PC-3 (cell line): ENCODE results near the gene HS3ST5. TPM values are rescaled to one million over a fixed set of nuclear protein-coding genes. Genes with fewer than 3 reads are reported as not detected.

Experiments used
- ATAC-seq: fragments of 200-7000 bp; cut with Tn5 transposase; 2 replicates; pipeline ENCODE4 v1.9.1; 2020; ENCODE audit warnings: mild to moderate bottlenecking, moderate library complexity
- BruUV-seq: library from RNA; stranded (reverse); fragments of 400-500 nt; replicated peaks from 2 replicates; lab custom pipeline; 2021; lab: Mats Ljungman, UMichigan
- CTCF ChIA-PET: fragments of 300-600 bp; sonication (Branson Sonifier 250); formaldehyde crosslinking; loops from one replicate; lab custom pipeline; 2022; ENCODE audit warnings: antibody characterized with exemption; lab: Charles Lee
- POLR2A ChIA-PET: fragments of 300-600 bp; sonication (Branson Sonifier 250); formaldehyde crosslinking; loops from one replicate; lab custom pipeline; 2022; ENCODE audit warnings: antibody characterized with exemption; ENCODE audit not compliant: unreplicated experiment; lab: Charles Lee
- DNase-seq: peaks from one replicate; pipeline ENCODE4 v3.0.0-alpha.2; 2015
- H2AFZ ChIP-seq: fragments of 300-600 bp; sonication (generic); 2 replicates; pipeline ENCODE4 v1.6.0; 2016; ENCODE audit warnings: antibody characterized with exemption, low read length
- H3F3A ChIP-seq: fragments of 300-600 bp; sonication (generic); one replicate; pipeline ENCODE4 v1.6.0; 2017; ENCODE audit warnings: antibody characterized with exemption, low read length, control low read depth, mild to moderate bottlenecking; ENCODE audit not compliant: unreplicated experiment
- H3K27ac ChIP-seq: fragments of 300-600 bp; sonication (generic); 2 replicates; pipeline ENCODE4 v1.5.1; 2016; ENCODE audit warnings: mild to moderate bottlenecking, low read length
- H3K27me3 ChIP-seq: fragments of 300-600 bp; sonication (generic); 2 replicates; pipeline ENCODE4 v1.6.1; 2016; ENCODE audit warnings: low read length, mixed read lengths
- H3K36me3 ChIP-seq: fragments of 300-600 bp; sonication (generic); 2 replicates; pipeline ENCODE4 v1.6.1; 2016; ENCODE audit warnings: low read depth, mixed run types, low read length, mixed read lengths
- H3K4me1 ChIP-seq: fragments of 300-600 bp; sonication (generic); 2 replicates; pipeline ENCODE4 v1.5.1; 2016; ENCODE audit warnings: low read length; ENCODE audit not compliant: insufficient read depth
- H3K4me2 ChIP-seq: fragments of 300-600 bp; sonication (generic); 2 replicates; pipeline ENCODE4 v1.6.0; 2016; ENCODE audit warnings: low read length
- H3K4me3 ChIP-seq: fragments of 300-600 bp; sonication (generic); 2 replicates; pipeline ENCODE4 v1.5.1; 2016; ENCODE audit warnings: mild to moderate bottlenecking, low read length, mixed read lengths
- H3K79me2 ChIP-seq: fragments of 300-600 bp; sonication (generic); 2 replicates; pipeline ENCODE4 v1.6.1; 2017; ENCODE audit warnings: low read length, mixed read lengths
- H3K9ac ChIP-seq: fragments of 300-600 bp; sonication (generic); 2 replicates; pipeline ENCODE4 v1.6.0; 2016; ENCODE audit warnings: mild to moderate bottlenecking, low read length
- H3K9me2 ChIP-seq: fragments of 300-600 bp; sonication (generic); replicated peaks from 2 replicates; pipeline ENCODE4 v1.6.1; 2016; ENCODE audit warnings: mixed run types, low read length, mixed read lengths
- H3K9me3 ChIP-seq: fragments of 300-600 bp; sonication (generic); 2 replicates; pipeline ENCODE4 v1.6.1; 2016; ENCODE audit warnings: low read length, mixed read lengths
- H4K20me1 ChIP-seq: fragments of 300-600 bp; sonication (generic); 2 replicates; pipeline ENCODE4 v1.6.1; 2016; ENCODE audit warnings: low read length, mixed read lengths
- CTCF ChIP-seq: fragments of 300-600 bp; sonication (generic); conservative IDR thresholded peaks from 2 replicates; pipeline ENCODE4 v1.5.1; 2017; ENCODE audit warnings: antibody characterized with exemption, low read depth, mild to moderate bottlenecking, low read length
- EZH2 ChIP-seq: fragments of 300-600 bp; sonication (generic); IDR thresholded peaks from one replicate; pipeline ENCODE4 v1.6.1; 2017; ENCODE audit warnings: antibody characterized with exemption, mild to moderate bottlenecking, low read length; ENCODE audit not compliant: unreplicated experiment
- EZH2phosphoT487 ChIP-seq: fragments of 300-600 bp; sonication (generic); IDR thresholded peaks from 2 replicates; pipeline ENCODE4 v1.6.1; 2018; ENCODE audit warnings: mild to moderate bottlenecking, antibody characterized with exemption, low read length, borderline replicate concordance
- intact Hi-C: fragments of 100-400 bp; cut with micrococcal nuclease; formaldehyde crosslinking; loops from 2 replicates; pipeline ENCODE4 v1.9.0; 2023
- total RNA-seq: library from RNA; depleted of rRNA; stranded (reverse); fragments of >200 nt; gene quantifications from 2 replicates; pipeline ENCODE4 v1.2.3, GENCODE V29; 2014

HS3ST5 gene
- total RNA-seq, 1 experiment from 2014 or later: 1.2 TPM

GRCh38 chr6:114355300-114355699 is 12.5 kb upstream of the HS3ST5 start:
- H3K27ac ChIP-seq: no peak overlapping the region
- no TSS peak for BruUV-seq
- CTCF ChIA-PET: no interaction called here
- no peak for TF ChIP-seq CTCF
- no peak for TF ChIP-seq EZH2phosphoT487
- TF ChIP-seq EZH2: no peak
- no peaks in the 10 kb centered on the region for H3F3A ChIP-seq
- no peak overlapping the region for H3K4me3 ChIP-seq
- H4K20me1 ChIP-seq: no peaks in the 10 kb centered on the region
- H2AFZ ChIP-seq: no peak overlapping the region
- no peaks in the 10 kb centered on the region for H3K9me3 ChIP-seq
- intact Hi-C loops: no loop called here
- DNase-seq: no peak
- no peak overlapping the region for H3K4me2 ChIP-seq
- H3K4me1 ChIP-seq: no peaks in the 10 kb centered on the region
- no peaks in the 10 kb centered on the region for H3K9me2 ChIP-seq
- ATAC-seq: no peak
- no peak overlapping the region for H3K9ac ChIP-seq
- POLR2A ChIA-PET: interaction anchor here (0.6 kb wide), 1 partner anchor 256 kb away, joined by 4 read pairs; no protein-coding TSS in a partner anchor
- no peaks in the 10 kb centered on the region for H3K36me3 ChIP-seq
- no peaks in the 10 kb centered on the region for H3K27me3 ChIP-seq
- H3K79me2 ChIP-seq: no peaks in the 10 kb centered on the region

GRCh38 chr6:114354482-114354881 is 11.7 kb upstream of the HS3ST5 start:
- Histone ChIP-seq H3K4me2 (no peak overlapping the region), H3K27ac (no peak overlapping the region), H3K9me2 (no peaks in the 10 kb centered on the region), H3K9me3 (no peaks in the 10 kb centered on the region), H4K20me1 (no peaks in the 10 kb centered on the region), H3F3A (no peaks in the 10 kb centered on the region), H3K4me3 (no peak overlapping the region), H3K36me3 (no peaks in the 10 kb centered on the region), H3K79me2 (no peaks in the 10 kb centered on the region), H3K4me1 (no peaks in the 10 kb centered on the region), H3K9ac (no peak overlapping the region), H3K27me3 (no peaks in the 10 kb centered on the region), H2AFZ (no peak overlapping the region)
- intact Hi-C loops: no loop called here
- POLR2A ChIA-PET: interaction anchor here (0.6 kb wide), 1 partner anchor 255 kb away, joined by 4 read pairs; no protein-coding TSS in a partner anchor
- no TSS peak for BruUV-seq
- CTCF ChIA-PET: no interaction called here
- DNase-seq (no peak), ATAC-seq (no peak)
- TF ChIP-seq CTCF: no peak
- TF ChIP-seq EZH2: no peak
- TF ChIP-seq EZH2phosphoT487: no peak

GRCh38 chr6:114346451-114346850 is 3.6 kb upstream of the HS3ST5 start:
- CTCF ChIA-PET: interaction anchor here (0.6 kb wide), 1 partner anchor 129 kb away, joined by 4 read pairs; no protein-coding TSS in a partner anchor

More at GRCh38 chr6:114346451-114346850, 3.6 kb upstream of the HS3ST5 start:
- peaks cover 5% of the 10 kb centered on the region; the same call in 1 of the 2 replicates for H3K79me2 ChIP-seq
- H3K4me3 ChIP-seq: no peak overlapping the region
- H3K9ac ChIP-seq: no peak overlapping the region
- H3K36me3 ChIP-seq: no peaks in the 10 kb centered on the region
- no peak overlapping the region for H3K4me2 ChIP-seq
- no peaks in the 10 kb centered on the region for H3K27me3 ChIP-seq
- H4K20me1 ChIP-seq: no peaks in the 10 kb centered on the region
- peak; percentile 48 for DNase-seq
- no peak overlapping the region for H3K27ac ChIP-seq
- H3K4me1 ChIP-seq: peaks cover 27% of the 10 kb centered on the region
- H2AFZ ChIP-seq: no peak overlapping the region
- TF ChIP-seq CTCF (no peak), EZH2phosphoT487 (no peak), EZH2 (no peak)
- POLR2A ChIA-PET: no interaction called here
- intact Hi-C loops: loop anchor here (10.0 kb wide), 3 partner anchors 118 to 1548 kb away; no protein-coding TSS in a partner anchor
- no peaks in the 10 kb centered on the region for H3F3A ChIP-seq
- H3K9me2 ChIP-seq: no peaks in the 10 kb centered on the region
- ATAC-seq: no peak
- BruUV-seq: no TSS peak
- H3K9me3 ChIP-seq: no peaks in the 10 kb centered on the region
